Measurements from ENCODE around the gene P4HA3.

P4HA3 gene

GRCh38 chr11:74262725-74263124 lies 48.7 kb downstream of the P4HA3 start:
- no peak for DNase-seq

GRCh38 chr11:74257959-74258553 lies 53.4 kb downstream of the P4HA3 start:
- DNase-seq = no peak

- no peak for DNase-seq
Measured at GRCh38 chr11:74256378-74257133, 54.9 kb downstream of the P4HA3 start.

- DNase-seq = peak; percentile 67 to 77
Measured at GRCh38 chr11:74255741-74256375, 55.6 kb downstream of the P4HA3 start.

GRCh38 chr11:74253361-74253760 lies 58.1 kb downstream of the P4HA3 start:
- no peak for DNase-seq

GRCh38 chr11:74249496-74249895 lies 61.9 kb downstream of the P4HA3 start:
- DNase-seq = no peak

GRCh38 chr11:74248469-74248868 lies 63.0 kb downstream of the P4HA3 start:
- DNase-seq = no peak

- DNase-seq = no peak
Measured at GRCh38 chr11:74238243-74238642, 73.2 kb downstream of the P4HA3 start.

GRCh38 chr11:74237541-74237940 lies 73.9 kb downstream of the P4HA3 start:
- DNase-seq = no peak

- DNase-seq = no peak
Measured at GRCh38 chr11:74235121-74235520, 76.3 kb downstream of the P4HA3 start.

- DNase-seq = no peak
Measured at GRCh38 chr11:74233683-74234082, 77.8 kb downstream of the P4HA3 start.

- DNase-seq = no peak
Measured at GRCh38 chr11:74232311-74232950, 79.0 kb downstream of the P4HA3 start.

GRCh38 chr11:74226907-74227306 lies 84.5 kb downstream of the P4HA3 start:
- DNase-seq = peak; percentile 2 to 3

- no peak for DNase-seq
Measured at GRCh38 chr11:74225565-74225964, 85.9 kb downstream of the P4HA3 start.

GRCh38 chr11:74221816-74222215 lies 89.6 kb downstream of the P4HA3 start:
- no peak for DNase-seq

- no peak for DNase-seq
Measured at GRCh38 chr11:74220376-74220775, 91.1 kb downstream of the P4HA3 start.

Data from Kasumi-1 (cell line).